Measurements from ENCODE around the gene HDGFL3. TPM values are rescaled to one million over a fixed set of nuclear protein-coding genes. Genes with fewer than 3 reads are reported as not detected.

HDGFL3 gene
- total and polyA plus RNA-seq, 10 of the 15 experiments (the other 5 are each of a cell fraction or from before 2014, with no cell fraction given) = 5.6 to 40.6 (median 15.8) TPM

GRCh38 chr15:83100097-83100646 lies 107.5 kb downstream of the HDGFL3 start (continued):
- TF ChIP-seq CTCF (IDR thresholded peaks at IDR 0.05 in 2 of 3, conservative IDR thresholded peaks at IDR 0.05 in 1 of 3; ENCODE audit: control insufficient read depth in 2 of 3, extremely low read depth in 1 of 3, insufficient read depth in 1 of 3, low read depth in 3 of 3, low read length in 3 of 3) (no peak), SMAD5 (IDR thresholded peaks at IDR 0.05; ENCODE audit: low read depth) (no peak), ATF2 (IDR thresholded peaks at IDR 0.05; ENCODE audit: low read length) (no peak), KAT2A (conservative IDR thresholded peaks at IDR 0.05; ENCODE audit: control insufficient read depth, low read depth, low read length) (no peak), MXI1 (IDR thresholded peaks at IDR 0.05; ENCODE audit: low read depth, low read length) (no peak), RCOR1 (conservative IDR thresholded peaks at IDR 0.05; ENCODE audit: low read depth, low read length) (no peak), CBX3 (IDR thresholded peaks at IDR 0.05; ENCODE audit: borderline replicate concordance, low read depth) (no peak), FOXM1 (IDR thresholded peaks at IDR 0.05; ENCODE audit: low read depth, low read length) (no peak), IRF4 (IDR thresholded peaks at IDR 0.05; ENCODE audit: low read depth, low read length) (no peak), IKZF2 (IDR thresholded peaks at IDR 0.05) (peak; percentile 27 to 42; a peak in 2 of 4 replicates)

GRCh38 chr15:83099290-83099689 lies 108.3 kb downstream of the HDGFL3 start:
- no peaks in the 10 kb centered on the region for H3K79me2 ChIP-seq (ENCODE audit: control insufficient read depth, insufficient read depth, low read length)
- CTCF ChIA-PET = interaction anchor here (0.7 kb wide), 1 partner anchor 1562 kb away, joined by 3 read pairs; no protein-coding TSS in a partner anchor
- no peaks in the 10 kb centered on the region for H3K36me3 ChIP-seq (ENCODE audit: control insufficient read depth in 2 of 2, insufficient read depth in 2 of 2, low read length in 1 of 2)
- intact Hi-C loops (cut with micrococcal nuclease; ENCODE audit: unreplicated experiment) = no loop called here
- no peak overlapping the region for H3K4me2 ChIP-seq (ENCODE audit: control insufficient read depth, insufficient read depth)
- in situ Hi-C loops (cut with MboI) = no loop called here
- no peak overlapping the region for H3K9ac ChIP-seq (ENCODE audit: control insufficient read depth, insufficient read depth, low read length)
- POLR2A ChIA-PET = no interaction called here
- FAIRE-seq = peak; percentile 41
- H3K4me1 ChIP-seq (ENCODE audit: control insufficient read depth, insufficient read depth, low read length) = peaks cover 3% of the 10 kb centered on the region; the same call in 1 of the 2 replicates
- TF ChIP-seq KDM1A (IDR thresholded peaks at IDR 0.05; ENCODE audit: borderline replicate concordance) (no peak), IRF5 (IDR thresholded peaks at IDR 0.05; ENCODE audit: borderline replicate concordance) (no peak), PAX8 (IDR thresholded peaks at IDR 0.05) (no peak), STAT3 (IDR thresholded peaks at IDR 0.05; ENCODE audit: low read depth, low read length) (no peak), E4F1 (IDR thresholded peaks at IDR 0.05; ENCODE audit: borderline replicate concordance, partially characterized antibody) (no peak)
- SMC1A ChIA-PET (ENCODE audit: uncharacterized antibody, unreplicated experiment) = no interaction called here
- H3K9me3 ChIP-seq (replicated peaks; ENCODE audit: control insufficient read depth, insufficient read depth, low read length) = no peaks in the 10 kb centered on the region
- H3K27me3 ChIP-seq (replicated peaks in 1 of 2; ENCODE audit: control insufficient read depth in 2 of 2, insufficient read depth in 2 of 2, low read length in 1 of 2) = no peaks in the 10 kb centered on the region
- H3K4me3 ChIP-seq = no peak overlapping the region
- no TSS peak for BruUV-seq (replicated peaks)
- 23% methylated on average over 2 of the region's 2 CpGs for WGBS (ENCODE audit: insufficient coverage, insufficient replicate concordance, low lambda C conversion rate, missing lambda C conversion rate)
- H3K27ac ChIP-seq (ENCODE audit: control insufficient read depth, insufficient read depth) = no peak overlapping the region
- no peaks in the 10 kb centered on the region for H4K20me1 ChIP-seq (ENCODE audit: control insufficient read depth, insufficient read depth)
- H2AFZ ChIP-seq (ENCODE audit: control insufficient read depth, low read depth, low read length) = no peak overlapping the region
- RAD21 ChIA-PET (ENCODE audit: unreplicated experiment) = no interaction called here
- no peak for ATAC-seq
- no peak for DNase-seq (ENCODE audit: low read depth, low spot score)
